HepG2 (cell line): ENCODE data around the gene TNFSF12. TPM values are rescaled to one million over a fixed set of nuclear protein-coding genes. Genes with fewer than 3 reads are reported as not detected.

Source experiments
- NFE2 ChIP-seq: sonication (generic); formaldehyde crosslinking; IDR thresholded peaks from 2 replicates; pipeline ENCODE4 v1.4.0; 2020; ENCODE audit warnings: missing genetic modification reagents
- PCBP1 ChIP-seq: fragments of 200-400 bp; formaldehyde crosslinking; IDR thresholded peaks from 2 replicates; pipeline ENCODE4 v1.6.1; 2017; ENCODE audit warnings: mild to moderate bottlenecking, low read depth, low read length, borderline replicate concordance
- RBAK ChIP-seq: sonication (generic); formaldehyde crosslinking; IDR thresholded peaks from 2 replicates; pipeline ENCODE4 v1.5.1; 2020; ENCODE audit warnings: mild to moderate bottlenecking, missing genetic modification reagents
- ZFP36L2 ChIP-seq: sonication (generic); formaldehyde crosslinking; IDR thresholded peaks from 2 replicates; pipeline ENCODE4 v1.4.0; 2020; ENCODE audit warnings: missing genetic modification reagents
- ZNF484 ChIP-seq: sonication (generic); formaldehyde crosslinking; IDR thresholded peaks from 2 replicates; pipeline ENCODE4 v1.5.1; 2020; ENCODE audit warnings: mild to moderate bottlenecking, low read depth, missing genetic modification reagents, borderline replicate concordance
- ZNF549 ChIP-seq: sonication (generic); formaldehyde crosslinking; IDR thresholded peaks from 2 replicates; pipeline ENCODE4 v1.5.0; 2020; ENCODE audit warnings: missing genetic modification reagents
- polyA plus RNA-seq, 8 experiments: library from polyadenylated mRNA; depleted of rRNA in 3 of 8; stranded (reverse) in 7 of 8; unstranded in 1 of 8; fragments of >200 nt; fragmentation: Illumina TruSeq in 4 of 8; extraction: Trizol in 4 of 8; gene quantifications; 2 replicates each; pipeline versions ENCODE4 v1.2.1 to v1.2.3, GENCODE V29; 2011 to 2016; ENCODE audit warnings: low read depth in 4 of 8, missing spikeins in 1 of 8, mixed read lengths in 1 of 8; ENCODE audit not compliant: insufficient read depth in 1 of 8
- total RNA-seq, 5 experiments: library from RNA; depleted of rRNA; stranded (reverse); fragments of >200 nt; fragmentation: Illumina TruSeq; extraction: Trizol; gene quantifications; 2 replicates each; pipeline ENCODE4 v1.2.3, GENCODE V29; 2016; ENCODE audit warnings: low read depth in 1 of 5
- TF ChIP-seq, protein P1 (sequence below): sonication (generic); formaldehyde crosslinking; IDR thresholded peaks from 2 replicates; pipeline ENCODE4 v1.8.1; 2023; ENCODE audit warnings: mild to moderate bottlenecking, missing genetic modification reagents
- TF ChIP-seq, protein P2 (sequence below): sonication (generic); formaldehyde crosslinking; IDR thresholded peaks from 2 replicates; pipeline ENCODE4 v1.5.1; 2020; ENCODE audit warnings: missing genetic modification reagents, mild to moderate bottlenecking, borderline replicate concordance

The TNFSF12 gene
- total and polyA plus RNA-seq, 2 of the 13 experiments (the other 11 are each of a cell fraction or from before 2014, with no cell fraction given) = 0.93 to 7.2 TPM

DNA sequence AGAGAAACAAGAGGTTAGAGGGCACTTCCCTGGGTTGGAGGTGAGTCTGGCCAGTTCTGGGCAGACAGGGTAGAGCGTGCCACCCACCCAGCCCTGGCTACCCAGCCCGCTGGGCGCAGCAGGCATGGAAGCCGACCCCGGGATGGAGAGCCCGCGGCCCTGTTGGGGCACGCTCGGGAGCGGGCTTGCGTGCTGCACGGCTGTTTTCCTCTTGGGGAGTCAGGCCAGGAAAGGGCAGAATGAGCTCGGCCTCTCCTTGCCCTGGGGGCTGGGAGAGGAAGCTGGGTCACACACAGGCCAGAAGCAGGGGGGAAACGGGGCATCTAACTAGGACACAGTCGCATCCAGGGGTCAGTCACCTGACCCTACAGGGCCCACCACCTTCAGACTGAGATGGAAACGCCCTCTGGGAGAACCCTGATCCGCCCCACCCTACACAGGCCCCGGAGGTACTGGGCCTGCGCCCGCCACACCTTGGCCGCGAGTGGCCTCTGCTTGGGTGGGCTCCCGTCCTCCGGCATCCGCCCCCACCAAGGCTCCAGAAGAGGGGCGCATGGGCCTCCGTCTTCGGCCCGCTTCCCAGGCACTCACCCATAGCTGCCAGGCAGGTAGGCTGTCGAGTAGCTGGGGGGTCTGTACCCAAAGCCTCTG is 39.8 kb downstream of the TNFSF12 start (continued):
- TF ChIP-seq, protein P1, sequence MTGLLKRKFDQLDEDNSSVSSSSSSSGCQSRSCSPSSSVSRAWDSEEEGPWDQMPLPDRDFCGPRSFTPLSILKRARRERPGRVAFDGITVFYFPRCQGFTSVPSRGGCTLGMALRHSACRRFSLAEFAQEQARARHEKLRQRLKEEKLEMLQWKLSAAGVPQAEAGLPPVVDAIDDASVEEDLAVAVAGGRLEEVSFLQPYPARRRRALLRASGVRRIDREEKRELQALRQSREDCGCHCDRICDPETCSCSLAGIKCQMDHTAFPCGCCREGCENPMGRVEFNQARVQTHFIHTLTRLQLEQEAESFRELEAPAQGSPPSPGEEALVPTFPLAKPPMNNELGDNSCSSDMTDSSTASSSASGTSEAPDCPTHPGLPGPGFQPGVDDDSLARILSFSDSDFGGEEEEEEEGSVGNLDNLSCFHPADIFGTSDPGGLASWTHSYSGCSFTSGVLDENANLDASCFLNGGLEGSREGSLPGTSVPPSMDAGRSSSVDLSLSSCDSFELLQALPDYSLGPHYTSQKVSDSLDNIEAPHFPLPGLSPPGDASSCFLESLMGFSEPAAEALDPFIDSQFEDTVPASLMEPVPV (CRISPR knock-in tag) = no peak
- no peak for TF ChIP-seq ZNF549
- TF ChIP-seq NFE2 (CRISPR knock-in tag) = no peak
- TF ChIP-seq PCBP1 = no peak
- TF ChIP-seq ZNF484 (CRISPR knock-in tag) = no peak
- TF ChIP-seq ZFP36L2 (CRISPR knock-in tag) = no peak
- TF ChIP-seq, protein P2, sequence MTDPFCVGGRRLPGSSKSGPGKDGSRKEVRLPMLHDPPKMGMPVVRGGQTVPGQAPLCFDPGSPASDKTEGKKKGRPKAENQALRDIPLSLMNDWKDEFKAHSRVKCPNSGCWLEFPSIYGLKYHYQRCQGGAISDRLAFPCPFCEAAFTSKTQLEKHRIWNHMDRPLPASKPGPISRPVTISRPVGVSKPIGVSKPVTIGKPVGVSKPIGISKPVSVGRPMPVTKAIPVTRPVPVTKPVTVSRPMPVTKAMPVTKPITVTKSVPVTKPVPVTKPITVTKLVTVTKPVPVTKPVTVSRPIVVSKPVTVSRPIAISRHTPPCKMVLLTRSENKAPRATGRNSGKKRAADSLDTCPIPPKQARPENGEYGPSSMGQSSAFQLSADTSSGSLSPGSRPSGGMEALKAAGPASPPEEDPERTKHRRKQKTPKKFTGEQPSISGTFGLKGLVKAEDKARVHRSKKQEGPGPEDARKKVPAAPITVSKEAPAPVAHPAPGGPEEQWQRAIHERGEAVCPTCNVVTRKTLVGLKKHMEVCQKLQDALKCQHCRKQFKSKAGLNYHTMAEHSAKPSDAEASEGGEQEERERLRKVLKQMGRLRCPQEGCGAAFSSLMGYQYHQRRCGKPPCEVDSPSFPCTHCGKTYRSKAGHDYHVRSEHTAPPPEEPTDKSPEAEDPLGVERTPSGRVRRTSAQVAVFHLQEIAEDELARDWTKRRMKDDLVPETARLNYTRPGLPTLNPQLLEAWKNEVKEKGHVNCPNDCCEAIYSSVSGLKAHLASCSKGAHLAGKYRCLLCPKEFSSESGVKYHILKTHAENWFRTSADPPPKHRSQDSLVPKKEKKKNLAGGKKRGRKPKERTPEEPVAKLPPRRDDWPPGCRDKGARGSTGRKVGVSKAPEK (CRISPR knock-in tag) = no peak
- no peak for TF ChIP-seq RBAK (CRISPR knock-in tag)
